Measurements from ENCODE around the gene NRP2.

NRP2 gene

GRCh38 chr2:205659922-205660321, 22.4 kb upstream of the NRP2 start:
- no peak for DNase-seq

GRCh38 chr2:205660521-205661124, 21.7 kb upstream of the NRP2 start:
- DNase-seq: peak; percentile 37 to 43

GRCh38 chr2:205661281-205661680, 21.0 kb upstream of the NRP2 start:
- DNase-seq: no peak

- DNase-seq: no peak
Measured at GRCh38 chr2:205662206-205662965, 19.9 kb upstream of the NRP2 start.

- no peak for DNase-seq
Measured at GRCh38 chr2:205665791-205666190, 16.5 kb upstream of the NRP2 start.

GRCh38 chr2:205670292-205670691, 12.0 kb upstream of the NRP2 start:
- DNase-seq: no peak

- DNase-seq: no peak
Measured at GRCh38 chr2:205673312-205673711, 9.0 kb upstream of the NRP2 start.

GRCh38 chr2:205675861-205676516, 6.3 kb upstream of the NRP2 start:
- no peak for DNase-seq

GRCh38 chr2:205678541-205679142, 3.7 kb upstream of the NRP2 start:
- DNase-seq: no peak

GRCh38 chr2:205679410-205680009, 2.8 kb upstream of the NRP2 start:
- DNase-seq: no peak

- DNase-seq: peak; percentile 38 to 41
Measured at GRCh38 chr2:205680067-205680466, 2.2 kb upstream of the NRP2 start.

- no peak for DNase-seq
Measured at GRCh38 chr2:205680903-205681302, 1.4 kb upstream of the NRP2 start.

GRCh38 chr2:205681401-205682238, 681 bp upstream of the NRP2 start:
- no peak for DNase-seq

GRCh38 chr2:205682971-205683501, 735 bp downstream of the NRP2 start:
- DNase-seq: no peak

- DNase-seq: no peak
Measured at GRCh38 chr2:205683502-205684367, 1.4 kb downstream of the NRP2 start.

- no peak for DNase-seq
Measured at GRCh38 chr2:205684871-205685313, 2.6 kb downstream of the NRP2 start.

- no peak for DNase-seq
Measured at GRCh38 chr2:205685314-205686055, 3.2 kb downstream of the NRP2 start.

GRCh38 chr2:205686056-205686782, 3.9 kb downstream of the NRP2 start:
- no peak for DNase-seq

Data from activated CD4-positive, alpha-beta T cell treated with anti-CD3 and anti-CD28 coated beads for 4 hours (primary cell).